ENCODE data around the gene C16orf54.
A peak's percentile ranks its signal among the peaks of the same experiment; 100 is the strongest.
"Not testable (repeated sequence)": the region's sequence is repeated elsewhere in the genome, so short reads cannot be mapped to it uniquely, and the experiment has no call there.

The C16orf54 gene

GRCh38 chr16:29701214-29701555 lies 44.6 kb downstream of the C16orf54 start:
- DNase-seq: no peak
- H3K4me3 Mint-ChIP-seq: no peak overlapping the region

GRCh38 chr16:29700253-29700987 lies 45.4 kb downstream of the C16orf54 start:
- CTCF ChIA-PET: interaction anchor here (0.6 to 4.7 kb wide), 27 partner anchors 10 to 355 kb away, joined by 3 to 65 read pairs (median 8); partner anchors contain the start of genes C16orf92, KIF22, PAGR1 and TLCD3B
- peak; percentile 82 for DNase-seq
- H3K4me3 Mint-ChIP-seq: peak overlapping the region; percentile 15
- peak overlapping the region; percentile 95 for H3K27ac Mint-ChIP-seq
- peaks cover 20% of the 10 kb centered on the region for H3K27me3 Mint-ChIP-seq
- peaks cover 2% of the 10 kb centered on the region for H3K36me3 Mint-ChIP-seq
- peaks cover 46% of the 10 kb centered on the region for H3K4me1 Mint-ChIP-seq
- H3K9me3 Mint-ChIP-seq: peaks cover 5% of the 10 kb centered on the region

More at GRCh38 chr16:29701214-29701555, 44.6 kb downstream of the C16orf54 start:
- CTCF ChIA-PET: interaction anchor here (1.0 to 4.7 kb wide), 20 partner anchors 9 to 354 kb away, joined by 3 to 65 read pairs (median 11); partner anchors contain the start of genes C16orf92, KIF22, PAGR1 and TLCD3B
- Mint-ChIP-seq H3K4me1 (peaks cover 46% of the 10 kb centered on the region), H3K27me3 (peaks cover 20% of the 10 kb centered on the region), H3K27ac (peak overlapping the region; percentile 95), H3K36me3 (peaks cover 2% of the 10 kb centered on the region), H3K9me3 (peaks cover 5% of the 10 kb centered on the region)

GRCh38 chr16:29699324-29700219 lies 46.2 kb downstream of the C16orf54 start:
- peak overlapping the region; percentile 9 for H3K27ac Mint-ChIP-seq
- no peak overlapping the region for H3K4me3 Mint-ChIP-seq
- CTCF ChIA-PET: interaction anchor here (0.6 to 4.7 kb wide), 25 partner anchors 10 to 333 kb away, joined by 3 to 65 read pairs (median 8); partner anchors contain the start of genes C16orf92, KIF22, PAGR1 and TLCD3B
- no peak for DNase-seq
- peaks cover 5% of the 10 kb centered on the region for H3K9me3 Mint-ChIP-seq
- peaks cover 20% of the 10 kb centered on the region for H3K27me3 Mint-ChIP-seq
- H3K36me3 Mint-ChIP-seq: peaks cover 2% of the 10 kb centered on the region
- H3K4me1 Mint-ChIP-seq: peaks cover 43% of the 10 kb centered on the region

GRCh38 chr16:29698484-29699323 lies 47.1 kb downstream of the C16orf54 start:
- CTCF ChIA-PET: interaction anchor here (0.6 to 4.7 kb wide), 12 partner anchors 12 to 334 kb away, joined by 3 to 65 read pairs (median 16); partner anchors contain the start of genes PAGR1 and TLCD3B
- Mint-ChIP-seq H3K27me3 (peaks cover 20% of the 10 kb centered on the region), H3K4me1 (peaks cover 40% of the 10 kb centered on the region), H3K36me3 (peaks cover 2% of the 10 kb centered on the region), H3K27ac (peak overlapping the region; percentile 65), H3K4me3 (no peak overlapping the region), H3K9me3 (peaks cover 5% of the 10 kb centered on the region)
- DNase-seq: no peak

- H3K9me3 Mint-ChIP-seq: peaks cover 5% of the 10 kb centered on the region
- CTCF ChIA-PET: interaction anchor here (1.2 to 4.7 kb wide), 3 partner anchors 22 to 334 kb away, joined by 3 to 65 read pairs (median 35); partner anchors contain the start of gene TLCD3B
- H3K36me3 Mint-ChIP-seq: peaks cover 2% of the 10 kb centered on the region
- H3K4me3 Mint-ChIP-seq: no peak overlapping the region
- H3K4me1 Mint-ChIP-seq: peaks cover 35% of the 10 kb centered on the region
- no peak for DNase-seq
- no peak overlapping the region for H3K27ac Mint-ChIP-seq
- H3K27me3 Mint-ChIP-seq: peaks cover 20% of the 10 kb centered on the region
Observed at GRCh38 chr16:29698042-29698441, 47.7 kb downstream of the C16orf54 start.

GRCh38 chr16:29697391-29697790 lies 48.4 kb downstream of the C16orf54 start:
- Mint-ChIP-seq H3K36me3 (peaks cover 2% of the 10 kb centered on the region), H3K27ac (no peak overlapping the region), H3K4me1 (peaks cover 29% of the 10 kb centered on the region), H3K4me3 (no peak overlapping the region), H3K27me3 (peaks cover 20% of the 10 kb centered on the region), H3K9me3 (peaks cover 5% of the 10 kb centered on the region)
- CTCF ChIA-PET: interaction anchor here (0.8 to 1.2 kb wide), 2 partner anchors 22 to 111 kb away, joined by 3 read pairs; no protein-coding TSS in a partner anchor
- no peak for DNase-seq

- Mint-ChIP-seq H3K27me3 (peaks cover 20% of the 10 kb centered on the region), H3K27ac (no peak overlapping the region)
Observed at GRCh38 chr16:29696881-29697331, 48.9 kb downstream of the C16orf54 start.

GRCh38 chr16:29695675-29696074 lies 50.1 kb downstream of the C16orf54 start:
- not testable (repeated sequence) for H3K27ac Mint-ChIP-seq, H3K9me3 Mint-ChIP-seq, H3K4me3 Mint-ChIP-seq, DNase-seq, H3K36me3 Mint-ChIP-seq
- Mint-ChIP-seq H3K27me3 (peaks cover 20% of the 10 kb centered on the region), H3K4me1 (peaks cover 17% of the 10 kb centered on the region)
- CTCF ChIA-PET: interaction anchor here (1.1 kb wide), 1 partner anchor 34 kb away, joined by 3 read pairs; no protein-coding TSS in a partner anchor

More at GRCh38 chr16:29696881-29697331, 48.9 kb downstream of the C16orf54 start:
- CTCF ChIA-PET: interaction anchor here (0.8 kb wide), 1 partner anchor 111 kb away, joined by 3 read pairs; no protein-coding TSS in a partner anchor
- Mint-ChIP-seq H3K4me3 (no peak overlapping the region), H3K4me1 (peaks cover 24% of the 10 kb centered on the region), H3K9me3 (peaks cover 5% of the 10 kb centered on the region), H3K36me3 (peaks cover 2% of the 10 kb centered on the region)
- DNase-seq: no peak

- Mint-ChIP-seq H3K4me1 (peaks cover 16% of the 10 kb centered on the region), H3K27me3 (peaks cover 18% of the 10 kb centered on the region), H3K9me3 (no peaks in the 10 kb centered on the region), H3K27ac (no peak overlapping the region), H3K36me3 (no peaks in the 10 kb centered on the region), H3K4me3 (no peak overlapping the region)
- DNase-seq: no peak
- CTCF ChIA-PET: no interaction called here
Observed at GRCh38 chr16:29694384-29695195, 51.2 kb downstream of the C16orf54 start.

- not testable (repeated sequence) for H3K27ac Mint-ChIP-seq, H3K9me3 Mint-ChIP-seq
Observed at GRCh38 chr16:29692606-29693005, 53.2 kb downstream of the C16orf54 start.

More at GRCh38 chr16:29692606-29693005, 53.2 kb downstream of the C16orf54 start:
- DNase-seq, H3K4me3 Mint-ChIP-seq, H3K27me3 Mint-ChIP-seq, H3K36me3 Mint-ChIP-seq: not testable (repeated sequence)
- peaks cover 16% of the 10 kb centered on the region for H3K4me1 Mint-ChIP-seq
- CTCF ChIA-PET: interaction anchor here (0.8 to 1.6 kb wide), 2 partner anchors 13 to 86 kb away, joined by 3 to 9 read pairs; partner anchors contain the start of gene QPRT

All from activated naive CD4-positive, alpha-beta T cell treated with anti-CD3 and anti-CD28 coated beads, Interleukin-2, amount 10 ng/mL, durations not matched to agents 7 days and 5 days (primary cell).